Astrocyte of the spinal cord (primary cell): ENCODE results near the gene ERC2.

Experiments
- DNase-seq: peaks from one replicate; pipeline ENCODE4 v3.0.0; 2011; ENCODE audit warnings: low read depth, low spot score
- H3K4me3 ChIP-seq: 2 replicates; pipeline ENCODE4 v1.5.1; 2011; ENCODE audit warnings: low read depth, mild to moderate bottlenecking, low read length, moderate library complexity
- CTCF ChIP-seq: IDR thresholded peaks from 2 replicates; pipeline ENCODE4 v1.5.1; 2012; ENCODE audit warnings: low read depth, mild to moderate bottlenecking, low read length, inconsistent platforms
- in situ Hi-C: cut with HindIII; loops from 2 replicates; pipeline ENCODE4 v1.10.0; 2017; ENCODE audit warnings: low sequenced_read_pairs

Gene ERC2

GRCh38 chr3:55619046-55619808 lies 849.0 kb downstream of the ERC2 start:
- TF ChIP-seq CTCF: no peak
- DNase-seq: no peak
- in situ Hi-C loops: no loop called here
- H3K4me3 ChIP-seq: no peak overlapping the region

- no peak overlapping the region for H3K4me3 ChIP-seq
- TF ChIP-seq CTCF: no peak
- in situ Hi-C loops: no loop called here
- DNase-seq: no peak
Measured at GRCh38 chr3:55617385-55617784, 850.9 kb downstream of the ERC2 start.

GRCh38 chr3:55616803-55617202 lies 851.5 kb downstream of the ERC2 start:
- in situ Hi-C loops: no loop called here
- no peak for DNase-seq
- no peak for TF ChIP-seq CTCF
- H3K4me3 ChIP-seq: no peak overlapping the region

- TF ChIP-seq CTCF: no peak
- in situ Hi-C loops: no loop called here
- no peak for DNase-seq
- H3K4me3 ChIP-seq: no peak overlapping the region
Measured at GRCh38 chr3:55615694-55616295, 852.5 kb downstream of the ERC2 start.

- in situ Hi-C loops: no loop called here
- no peak for DNase-seq
- no peak overlapping the region for H3K4me3 ChIP-seq
- TF ChIP-seq CTCF: no peak
Measured at GRCh38 chr3:55615039-55615693, 853.1 kb downstream of the ERC2 start.

GRCh38 chr3:55611121-55611520 lies 857.1 kb downstream of the ERC2 start:
- no peak for TF ChIP-seq CTCF
- DNase-seq: no peak
- H3K4me3 ChIP-seq: no peak overlapping the region
- in situ Hi-C loops: no loop called here
